ENCODE data around the gene MPEG1.

MPEG1 gene, protein sequence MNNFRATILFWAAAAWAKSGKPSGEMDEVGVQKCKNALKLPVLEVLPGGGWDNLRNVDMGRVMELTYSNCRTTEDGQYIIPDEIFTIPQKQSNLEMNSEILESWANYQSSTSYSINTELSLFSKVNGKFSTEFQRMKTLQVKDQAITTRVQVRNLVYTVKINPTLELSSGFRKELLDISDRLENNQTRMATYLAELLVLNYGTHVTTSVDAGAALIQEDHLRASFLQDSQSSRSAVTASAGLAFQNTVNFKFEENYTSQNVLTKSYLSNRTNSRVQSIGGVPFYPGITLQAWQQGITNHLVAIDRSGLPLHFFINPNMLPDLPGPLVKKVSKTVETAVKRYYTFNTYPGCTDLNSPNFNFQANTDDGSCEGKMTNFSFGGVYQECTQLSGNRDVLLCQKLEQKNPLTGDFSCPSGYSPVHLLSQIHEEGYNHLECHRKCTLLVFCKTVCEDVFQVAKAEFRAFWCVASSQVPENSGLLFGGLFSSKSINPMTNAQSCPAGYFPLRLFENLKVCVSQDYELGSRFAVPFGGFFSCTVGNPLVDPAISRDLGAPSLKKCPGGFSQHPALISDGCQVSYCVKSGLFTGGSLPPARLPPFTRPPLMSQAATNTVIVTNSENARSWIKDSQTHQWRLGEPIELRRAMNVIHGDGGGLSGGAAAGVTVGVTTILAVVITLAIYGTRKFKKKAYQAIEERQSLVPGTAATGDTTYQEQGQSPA

GRCh38 chr11:59212744-59213631 lies at the start of gene MPEG1:
Gene MPEG1 (minus strand): TSS chr11:59212927. CDS start chr11:59212865, 62 bp downstream.
- DNase-seq (ENCODE audit: low read depth), result no peak

- DNase-seq (ENCODE audit: low read depth), result no peak
These were observed 49.6 kb upstream of the MPEG1 start for GRCh38 chr11:59262177-59262818.

DNA sequence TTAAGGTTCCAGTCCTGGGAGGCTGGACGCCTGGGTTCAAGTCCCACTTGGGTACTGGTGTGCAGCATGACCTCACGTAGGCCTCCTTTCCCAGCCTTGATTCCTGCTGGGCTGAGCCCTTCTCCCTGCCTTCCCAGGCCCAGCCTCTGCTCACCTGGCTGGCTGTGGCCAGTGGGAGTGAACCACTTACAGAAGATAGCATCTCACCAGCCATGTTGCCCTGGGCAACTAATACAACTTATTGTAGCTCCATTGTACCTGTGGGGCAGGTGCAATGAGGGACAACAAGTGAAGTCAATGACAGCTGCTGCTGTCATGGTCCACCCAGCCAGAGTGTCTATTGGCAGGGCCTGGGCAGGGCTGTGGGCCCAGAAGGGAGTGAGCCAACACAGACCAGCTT lies 48.4 kb upstream of the MPEG1 start:
- DNase-seq (ENCODE audit: low read depth), result no peak

DNA sequence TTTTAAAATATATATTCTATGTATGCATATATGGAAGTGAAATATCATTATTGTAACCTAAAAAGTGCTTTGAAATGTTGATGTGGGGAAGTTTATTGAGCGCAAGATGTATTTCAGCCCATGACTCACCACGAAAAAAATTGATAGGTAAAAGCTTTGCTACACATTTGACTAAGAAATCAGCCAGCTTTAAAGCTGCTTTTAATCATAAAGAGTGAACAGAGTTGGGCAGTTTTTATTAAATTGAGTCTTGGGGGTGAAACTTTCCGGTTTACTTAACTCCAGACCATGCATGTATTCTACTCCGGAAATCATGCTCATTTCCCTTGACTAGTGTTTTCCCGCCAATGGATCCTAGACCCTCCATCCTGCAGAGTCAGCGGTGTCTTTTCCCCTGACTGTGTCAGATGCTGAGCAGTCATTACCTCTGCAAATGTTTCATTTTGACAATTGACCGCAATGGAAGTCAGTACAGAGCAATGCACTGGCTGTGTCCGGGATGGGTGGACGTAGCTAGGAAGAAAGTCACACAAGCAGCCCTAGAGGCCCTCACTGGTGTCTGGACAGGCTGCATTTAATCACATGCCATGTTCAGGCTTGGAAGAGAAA lies 47.2 kb upstream of the MPEG1 start:
- no peak for DNase-seq (ENCODE audit: low read depth)

- no peak for DNase-seq (ENCODE audit: low read depth)
These were observed 46.3 kb upstream of the MPEG1 start for GRCh38 chr11:59259047-59259446.

DNA sequence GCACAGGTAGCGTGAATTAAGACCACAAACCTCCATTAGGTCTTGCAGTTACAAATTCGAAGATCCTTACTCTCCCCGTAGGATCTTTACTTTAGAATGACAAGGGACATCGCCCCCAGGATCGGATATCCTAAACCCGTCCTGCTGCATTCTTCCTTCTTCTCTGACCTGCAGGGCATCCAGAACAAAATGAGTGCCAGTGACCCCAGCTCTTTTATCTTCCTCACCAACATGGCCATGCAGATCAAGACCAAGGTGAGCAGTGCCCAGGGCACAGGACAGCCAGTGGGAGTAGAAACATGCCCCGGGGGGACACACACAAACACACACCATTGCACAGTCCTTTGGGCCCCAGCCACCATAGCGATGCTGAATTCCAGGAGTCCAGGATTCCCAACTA lies 42.6 kb upstream of the MPEG1 start:
- no peak for DNase-seq (ENCODE audit: low read depth)

DNA sequence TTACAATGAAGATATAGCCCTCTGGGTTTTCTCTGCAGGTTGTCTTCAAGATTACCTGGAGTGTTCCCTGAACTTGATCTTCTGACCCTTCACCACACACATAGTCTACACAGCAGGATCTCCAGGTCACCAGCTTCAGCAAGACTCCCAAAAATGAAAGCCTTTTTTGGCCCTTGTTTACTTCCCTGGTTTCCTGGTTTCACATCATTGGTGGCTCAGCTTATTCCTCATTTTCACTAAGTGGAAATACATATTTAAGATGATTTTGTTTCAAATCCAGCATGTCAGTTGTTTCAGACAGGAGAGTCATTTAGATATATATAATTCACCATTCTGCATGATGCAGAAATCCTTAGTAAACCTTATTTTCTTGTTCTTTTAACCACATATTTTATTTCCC lies 41.6 kb upstream of the MPEG1 start:
- no peak for DNase-seq (ENCODE audit: low read depth)

GRCh38 chr11:59253001-59253400 lies 40.3 kb upstream of the MPEG1 start:
- no peak for DNase-seq (ENCODE audit: low read depth)

- no peak for DNase-seq (ENCODE audit: low read depth)
These were observed 36.8 kb upstream of the MPEG1 start for GRCh38 chr11:59249535-59249934.

GRCh38 chr11:59247531-59248227 lies 35.0 kb upstream of the MPEG1 start:
- DNase-seq (ENCODE audit: low read depth), result no peak

DNA sequence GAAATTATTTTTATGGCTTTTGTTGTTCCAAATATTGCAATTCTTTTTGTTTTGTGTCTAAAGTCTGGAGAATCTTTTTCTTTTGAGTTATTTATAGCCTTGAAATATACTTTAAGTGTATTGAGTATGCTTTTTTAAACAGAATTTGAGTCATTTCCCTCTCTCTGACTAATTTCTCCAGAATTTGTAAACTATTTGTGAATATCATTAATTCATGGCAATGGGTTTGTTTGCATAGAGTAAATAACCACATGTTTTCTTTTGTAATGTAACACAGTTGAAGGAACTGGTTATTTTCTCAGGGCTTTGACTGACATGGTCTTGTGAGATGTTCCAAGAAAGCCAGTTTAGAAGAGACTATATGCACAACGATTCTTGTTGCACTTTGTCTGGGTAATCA lies 30.9 kb upstream of the MPEG1 start:
- no peak for DNase-seq (ENCODE audit: low read depth)

- DNase-seq (ENCODE audit: low read depth), result no peak
These were observed 27.6 kb upstream of the MPEG1 start for GRCh38 chr11:59240322-59240721.

DNA sequence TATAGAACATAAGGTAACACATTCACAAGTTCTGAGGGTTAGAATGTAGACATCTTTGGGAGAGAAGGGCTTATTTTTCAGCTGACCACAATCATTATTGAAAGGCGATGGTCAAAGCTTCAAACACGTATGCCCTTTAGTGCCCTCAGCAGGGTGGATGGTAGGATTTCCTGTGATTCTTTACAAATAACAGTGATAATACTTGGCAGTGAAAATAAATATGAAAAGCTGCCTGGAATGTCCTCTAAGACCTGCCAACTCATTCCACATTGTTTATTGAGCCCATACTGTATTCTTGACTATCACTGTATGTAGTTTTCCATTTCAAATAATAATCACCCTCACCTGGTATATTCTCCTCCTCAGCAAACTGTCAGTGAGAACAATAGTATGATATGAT lies 13.7 kb upstream of the MPEG1 start:
- DNase-seq (ENCODE audit: low read depth), result no peak

DNA sequence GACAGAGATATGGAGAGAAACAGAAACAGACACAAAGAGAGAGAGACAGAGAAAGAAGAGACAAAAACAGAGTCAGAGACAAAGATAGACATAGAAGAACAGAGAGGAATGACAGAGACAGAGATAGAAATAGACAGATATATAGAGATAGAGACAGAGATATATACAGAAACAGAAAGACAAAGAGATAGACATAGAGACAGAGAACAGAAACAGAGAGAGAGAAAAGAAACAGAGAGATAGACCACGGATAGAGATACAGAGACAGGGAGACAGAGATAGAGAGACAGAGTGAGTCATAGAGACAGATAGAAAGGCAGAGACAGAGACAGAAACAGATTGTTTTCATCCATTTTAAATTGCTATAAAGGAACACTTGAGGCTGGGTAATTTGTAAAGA lies 12.3 kb upstream of the MPEG1 start:
- no peak for DNase-seq (ENCODE audit: low read depth)

- no peak for DNase-seq (ENCODE audit: low read depth)
These were observed 11.7 kb upstream of the MPEG1 start for GRCh38 chr11:59224351-59224928.

GRCh38 chr11:59223611-59224010 lies 10.9 kb upstream of the MPEG1 start:
- DNase-seq (ENCODE audit: low read depth), result no peak

DNA sequence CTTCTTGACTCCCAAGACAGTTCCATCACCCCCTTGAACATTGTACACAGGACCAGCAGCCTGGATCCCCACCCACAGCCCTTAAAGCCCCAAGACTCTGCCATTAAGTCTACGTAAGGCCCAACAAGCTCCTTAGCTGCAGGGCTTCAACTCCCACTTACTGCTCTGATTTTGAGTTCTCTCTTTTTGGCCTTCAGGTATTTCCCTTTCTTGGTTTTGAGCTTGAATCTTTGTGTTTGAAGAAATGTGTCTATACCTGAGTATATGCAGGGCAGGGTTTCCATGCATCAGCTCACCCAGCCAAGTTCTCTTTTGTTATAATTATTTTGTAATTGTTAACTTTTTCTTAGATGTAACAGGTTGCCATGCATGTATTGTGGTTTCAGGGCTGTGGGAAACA lies 10.4 kb upstream of the MPEG1 start:
- no peak for DNase-seq (ENCODE audit: low read depth)

DNA sequence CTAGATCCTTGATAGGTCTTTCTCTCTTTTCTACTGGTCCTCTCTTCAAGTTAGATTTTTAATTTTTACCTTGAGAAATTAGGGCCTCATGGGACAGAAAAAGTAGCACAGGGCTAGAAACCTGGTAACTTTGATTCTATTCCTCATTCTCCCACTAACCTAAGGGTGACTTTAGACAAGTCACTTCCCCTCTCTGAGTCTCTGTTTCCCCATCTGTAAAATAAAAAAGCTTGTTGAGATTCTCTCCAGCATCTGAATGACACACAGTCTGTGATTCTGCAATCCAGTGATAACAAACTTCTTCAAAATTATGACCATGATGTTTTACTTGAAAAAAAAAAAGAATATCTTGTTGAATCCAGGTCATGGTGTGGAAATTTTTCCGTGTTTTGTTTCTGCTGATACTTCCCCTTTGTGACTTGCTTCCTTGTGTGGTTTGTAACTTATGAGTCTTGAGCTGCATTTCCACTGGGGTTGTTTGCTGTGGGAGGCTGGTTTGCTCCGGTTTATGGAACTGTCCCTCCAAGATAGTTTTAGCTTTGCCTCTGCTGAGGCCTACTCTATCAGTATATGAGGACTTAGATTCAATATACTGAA lies 9.8 kb upstream of the MPEG1 start:
- no peak for DNase-seq (ENCODE audit: low read depth)

DNA sequence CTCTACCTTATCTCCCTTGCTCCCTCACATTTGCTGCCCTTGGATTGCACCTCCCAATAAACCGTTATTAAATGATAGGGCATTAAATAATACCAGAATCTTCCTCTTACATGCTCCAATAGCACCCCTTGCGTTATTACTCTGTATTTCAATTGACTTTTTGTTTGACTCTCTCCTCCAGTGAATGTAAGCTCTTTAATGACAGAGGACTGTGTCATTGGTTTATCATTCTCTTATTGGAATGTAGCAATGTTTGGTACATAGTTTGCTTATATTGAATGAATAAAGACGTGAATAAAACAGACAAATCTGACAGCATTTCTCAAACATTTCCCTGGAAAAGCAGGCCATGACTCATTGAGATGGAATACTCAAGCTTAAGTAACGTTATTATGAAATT lies 8.7 kb upstream of the MPEG1 start:
- no peak for DNase-seq (ENCODE audit: low read depth)

- no peak for DNase-seq (ENCODE audit: low read depth)
These were observed 7.1 kb upstream of the MPEG1 start for GRCh38 chr11:59219836-59220235.

All from activated gamma-delta T cell treated with anti-CD3 and anti-CD28 coated beads, Interleukin-2, amount 50 U/mL, for 16 hours (primary cell).